GM18951 (cell line): ENCODE data around the gene LINC00237.

Source experiments
- POLR2A ChIP-seq: IDR thresholded peaks from 4 replicates; pipeline ENCODE4 v1.6.1; 2011; ENCODE audit warnings: mild to moderate bottlenecking; ENCODE audit not compliant: insufficient read length, insufficient read depth; ENCODE audit errors: extremely low read depth
- in situ Hi-C: fragments of 300-500 bp; cut with MboI; formaldehyde crosslinking; loops from one replicate; pipeline ENCODE4 v1.12.0; 2022; ENCODE audit warnings: low sequenced_read_pairs, mixed read lengths, inconsistent platforms; ENCODE audit not compliant: unreplicated experiment

The LINC00237 gene

GRCh38 chr20:21114584-21114983 lies 8.4 kb upstream of the LINC00237 start:
- in situ Hi-C loops = no loop called here
- no peak for TF ChIP-seq POLR2A

GRCh38 chr20:21113697-21114096 lies 7.5 kb upstream of the LINC00237 start:
- in situ Hi-C loops = no loop called here
- no peak for TF ChIP-seq POLR2A

GRCh38 chr20:21111416-21111815 lies 5.3 kb upstream of the LINC00237 start:
- in situ Hi-C loops = no loop called here
- TF ChIP-seq POLR2A = no peak

- in situ Hi-C loops = no loop called here
- no peak for TF ChIP-seq POLR2A
These were observed 4.7 kb upstream of the LINC00237 start for GRCh38 chr20:21110811-21111210.

GRCh38 chr20:21109144-21109543 lies 3.0 kb upstream of the LINC00237 start:
- no peak for TF ChIP-seq POLR2A
- in situ Hi-C loops = no loop called here

GRCh38 chr20:21105429-21106170 lies 558 bp downstream of the LINC00237 start:
- in situ Hi-C loops = no loop called here
- no peak for TF ChIP-seq POLR2A

- in situ Hi-C loops = no loop called here
- TF ChIP-seq POLR2A = no peak
These were observed 1.2 kb downstream of the LINC00237 start for GRCh38 chr20:21104921-21105320.

GRCh38 chr20:21104466-21104761 lies 1.7 kb downstream of the LINC00237 start:
- in situ Hi-C loops = no loop called here

GRCh38 chr20:21103582-21104465 lies 2.3 kb downstream of the LINC00237 start:
- in situ Hi-C loops = no loop called here
- TF ChIP-seq POLR2A = no peak

More at GRCh38 chr20:21104466-21104761, 1.7 kb downstream of the LINC00237 start:
- TF ChIP-seq POLR2A = no peak

- TF ChIP-seq POLR2A = peak; percentile 30
- in situ Hi-C loops = no loop called here
These were observed 3.4 kb downstream of the LINC00237 start for GRCh38 chr20:21102603-21103311.

GRCh38 chr20:21101932-21102575 lies 4.1 kb downstream of the LINC00237 start:
- in situ Hi-C loops = no loop called here
- no peak for TF ChIP-seq POLR2A

- TF ChIP-seq POLR2A = peak; percentile 39
- in situ Hi-C loops = no loop called here
These were observed 4.7 kb downstream of the LINC00237 start for GRCh38 chr20:21101453-21101931.
